A549 (cell line): ENCODE results near the gene CCSER1.

Experiments used
- CHD4 ChIP-seq: fragments of 200-600 bp; sonication (generic); IDR thresholded peaks from 2 replicates; pipeline ENCODE4 v1.6.1; 2016; ENCODE audit warnings: antibody characterized with exemption, mild to moderate bottlenecking, borderline replicate concordance
- CTCF ChIP-seq: fragments of >200 bp; sonication (Bioruptor Twin); formaldehyde crosslinking; IDR thresholded peaks from 3 replicates; pipeline ENCODE4 v1.5.1; 2016
- EP300 ChIP-seq, 2 experiments: fragments of >200 bp; sonication (Bioruptor Twin); formaldehyde crosslinking; IDR thresholded peaks; 2 replicates in 1 of 2; 3 replicates in 1 of 2; pipeline ENCODE4 v1.6.1; 2016 to 2017
- ESRRA ChIP-seq: fragments of 150-350 bp; IDR thresholded peaks from 2 replicates; pipeline ENCODE4 v1.6.1; 2014; ENCODE audit warnings: mild to moderate bottlenecking, low read length, borderline replicate concordance
- FOSB ChIP-seq: fragments of 250-450 bp; sonication (Bioruptor Pico); IDR thresholded peaks from 2 replicates; pipeline ENCODE4 v1.5.0; 2020; ENCODE audit warnings: mild to moderate bottlenecking, moderate library complexity
- MAFK ChIP-seq: fragments of 450-650 bp; IDR thresholded peaks from 2 replicates; pipeline ENCODE4 v1.6.1; 2014; ENCODE audit not compliant: partially characterized antibody
- NFE2L2 ChIP-seq: fragments of 150-350 bp; conservative IDR thresholded peaks from 2 replicates; pipeline ENCODE4 v1.6.1; 2014; ENCODE audit warnings: low read length
- PBX3 ChIP-seq: IDR thresholded peaks from 2 replicates; pipeline ENCODE4 v1.6.1; 2012
- PHF8 ChIP-seq: fragments of 200-600 bp; sonication (generic); IDR thresholded peaks from 2 replicates; pipeline ENCODE4 v1.6.1; 2016; ENCODE audit warnings: low read depth, mild to moderate bottlenecking, antibody characterized with exemption, moderate library complexity, borderline replicate concordance
- POLR2A ChIP-seq: IDR thresholded peaks from 2 replicates; pipeline ENCODE4 v1.6.1; 2012; ENCODE audit warnings: mild to moderate bottlenecking, low read length
- REST ChIP-seq: fragments of 200-600 bp; sonication (generic); IDR thresholded peaks from 2 replicates; pipeline ENCODE4 v1.6.1; 2016; ENCODE audit warnings: antibody characterized with exemption, mild to moderate bottlenecking, moderate library complexity
- USF2 ChIP-seq: fragments of 450-650 bp; IDR thresholded peaks from 2 replicates; pipeline ENCODE4 v1.6.1; 2014; ENCODE audit warnings: antibody characterized with exemption
- ZC3H11A ChIP-seq: fragments of 450-650 bp; IDR thresholded peaks from 2 replicates; pipeline ENCODE4 v1.6.1; 2014; ENCODE audit warnings: antibody characterized with exemption, mild to moderate bottlenecking

GRCh38 chr4:90476586-90476985, 349.4 kb downstream of the CCSER1 start:
- TF ChIP-seq CTCF (no peak), POLR2A (no peak), EP300 (IDR thresholded peaks at IDR 0.05) (no peak), PHF8 (no peak), REST (no peak), MAFK (no peak), USF2 (no peak), FOSB (no peak), ZC3H11A (no peak), PBX3 (no peak), CHD4 (no peak), ESRRA (no peak), NFE2L2 (no peak)
